Measurements from ENCODE around the gene JCAD. TPM values are rescaled to one million over a fixed set of nuclear protein-coding genes. Genes with fewer than 3 reads are reported as not detected.

JCAD gene
- total and polyA plus RNA-seq, 2 of the 8 experiments (the other 6 are each of a cell fraction or from before 2014, with no cell fraction given): 0.56 to 5.2 TPM

- Histone ChIP-seq H3K36me3 (ENCODE audit: control insufficient read depth in 2 of 4, insufficient read depth in 4 of 4, low read length in 3 of 4) (no peaks in the 10 kb centered on the region), H2BK12ac (ENCODE audit: low read depth, low read length) (no peak overlapping the region), H3K79me2 (ENCODE audit: control insufficient read depth in 1 of 2, insufficient read depth in 2 of 2, low read length in 2 of 2) (no peaks in the 10 kb centered on the region), H3K9ac (replicated peaks in 1 of 4; ENCODE audit: extremely low read depth in 1 of 4, low read depth in 3 of 4, low read length in 3 of 4) (no peak overlapping the region), H3K4ac (replicated peaks; ENCODE audit: insufficient read length, low read depth, low read length) (no peak overlapping the region), H3K4me3 (ENCODE audit: extremely low read depth in 1 of 4, insufficient read depth in 2 of 4, low read depth in 3 of 4, low read length in 4 of 4) (no peak overlapping the region), H2BK5ac (ENCODE audit: low read depth, low read length) (no peak overlapping the region; the same call in 1 of the 2 replicates), H4K8ac (ENCODE audit: extremely low read depth, insufficient read depth, low read length) (no peak overlapping the region), H3K27ac (ENCODE audit: low read depth, low read length) (no peak overlapping the region), H2BK20ac (ENCODE audit: low read length) (no peak overlapping the region), H2AK5ac (ENCODE audit: low read depth, low read length) (no peak overlapping the region), H3K4me2 (ENCODE audit: insufficient read depth in 1 of 2, low read depth in 2 of 2, low read length in 2 of 2) (no peak overlapping the region), H2BK15ac (ENCODE audit: low read length) (0 out of 2 replicates have a peak overlapping the region, but pooled peaks have one; percentile 81), H3K9me3 (ENCODE audit: insufficient read depth in 2 of 2, low read depth in 1 of 2, low read length in 1 of 2) (0 out of 4 replicates have a peak, but pooled peaks cover 2 to 3% of the 10 kb centered on the region in 2 experiments), H3K23me2 (ENCODE audit: low read depth, low read length) (no peaks in the 10 kb centered on the region), H4K5ac (ENCODE audit: insufficient read length, low read depth, low read length) (no peak overlapping the region), H3K18ac (ENCODE audit: extremely low read depth, low read length) (no peak overlapping the region), H3K23ac (ENCODE audit: insufficient read length) (no peak overlapping the region), H3K14ac (ENCODE audit: insufficient read length) (no peak overlapping the region), H3K4me1 (replicated peaks in 1 of 4; ENCODE audit: control insufficient read depth in 3 of 4, insufficient read depth in 4 of 4, low read length in 3 of 4) (no peaks in the 10 kb centered on the region), H3K79me1 (ENCODE audit: low read depth, low read length) (no peaks in the 10 kb centered on the region), H3K27me3 (replicated peaks in 1 of 4; ENCODE audit: control insufficient read depth in 3 of 4, extremely low read depth in 1 of 4, insufficient read depth in 3 of 4, low read length in 3 of 4) (no peaks in the 10 kb centered on the region), H2AFZ (ENCODE audit: low read length) (no peak overlapping the region), H3K56ac (replicated peaks; ENCODE audit: insufficient read length, low read depth, low read length) (no peak overlapping the region), H2BK120ac (replicated peaks; ENCODE audit: low read depth, low read length) (no peak overlapping the region), H4K20me1 (replicated peaks in 1 of 2; ENCODE audit: control insufficient read depth in 1 of 2, insufficient read depth in 2 of 2, low read length in 2 of 2) (no peaks in the 10 kb centered on the region), H4K91ac (replicated peaks; ENCODE audit: insufficient read length, low read length) (no peak overlapping the region)
- WGBS, 2 experiments (ENCODE audit: extremely low coverage in 1 of 2, insufficient coverage in 1 of 2, insufficient read length in 1 of 2, insufficient replicate concordance in 2 of 2, low coverage in 1 of 2, low lambda C conversion rate in 2 of 2, missing lambda C conversion rate in 1 of 2): 87% methylated on average over 2 of the region's 2 CpGs; no CpG with 5 or more reads in 1 of the 2 experiments
- POLR2A ChIA-PET (ENCODE audit: partially characterized antibody): no interaction called here
- DNase-seq (ENCODE audit: low read depth in 1 of 2, low spot score in 2 of 2) (no peak), FAIRE-seq (no peak)
- CTCF ChIA-PET (ENCODE audit: partially characterized antibody): interaction anchor here (0.7 to 1.7 kb wide), 2 partner anchors 18 to 23 kb away, joined by 3 to 6 read pairs; no protein-coding TSS in a partner anchor
- TF ChIP-seq RAD21 (IDR thresholded peaks at IDR 0.05 in 1 of 2, conservative IDR thresholded peaks at IDR 0.05 in 1 of 2; ENCODE audit: low read depth in 2 of 2, low read length in 2 of 2) (no peak), TBP (IDR thresholded peaks at IDR 0.05; ENCODE audit: low read depth, low read length) (no peak), SIN3A (conservative IDR thresholded peaks at IDR 0.05 in 1 of 2, IDR thresholded peaks at IDR 0.05 in 1 of 2; ENCODE audit: low read depth in 1 of 2, low read length in 2 of 2) (no peak), CTBP2 (IDR thresholded peaks at IDR 0.05; ENCODE audit: borderline replicate concordance, insufficient read depth, insufficient read length, low read length) (no peak), SRF (IDR thresholded peaks at IDR 0.05; ENCODE audit: low read depth, low read length) (no peak), SP4 (IDR thresholded peaks at IDR 0.05; ENCODE audit: low read length) (no peak), EZH2 (IDR thresholded peaks at IDR 0.05; ENCODE audit: low read depth, low read length, severe bottlenecking) (no peak), KDM1A (IDR thresholded peaks at IDR 0.05; ENCODE audit: borderline replicate concordance, low read length) (no peak), TEAD4 (IDR thresholded peaks at IDR 0.05; ENCODE audit: low read depth, low read length) (no peak), BRCA1 (IDR thresholded peaks at IDR 0.05; ENCODE audit: low read depth, low read length) (no peak)
- TF ChIP-seq, protein P1, sequence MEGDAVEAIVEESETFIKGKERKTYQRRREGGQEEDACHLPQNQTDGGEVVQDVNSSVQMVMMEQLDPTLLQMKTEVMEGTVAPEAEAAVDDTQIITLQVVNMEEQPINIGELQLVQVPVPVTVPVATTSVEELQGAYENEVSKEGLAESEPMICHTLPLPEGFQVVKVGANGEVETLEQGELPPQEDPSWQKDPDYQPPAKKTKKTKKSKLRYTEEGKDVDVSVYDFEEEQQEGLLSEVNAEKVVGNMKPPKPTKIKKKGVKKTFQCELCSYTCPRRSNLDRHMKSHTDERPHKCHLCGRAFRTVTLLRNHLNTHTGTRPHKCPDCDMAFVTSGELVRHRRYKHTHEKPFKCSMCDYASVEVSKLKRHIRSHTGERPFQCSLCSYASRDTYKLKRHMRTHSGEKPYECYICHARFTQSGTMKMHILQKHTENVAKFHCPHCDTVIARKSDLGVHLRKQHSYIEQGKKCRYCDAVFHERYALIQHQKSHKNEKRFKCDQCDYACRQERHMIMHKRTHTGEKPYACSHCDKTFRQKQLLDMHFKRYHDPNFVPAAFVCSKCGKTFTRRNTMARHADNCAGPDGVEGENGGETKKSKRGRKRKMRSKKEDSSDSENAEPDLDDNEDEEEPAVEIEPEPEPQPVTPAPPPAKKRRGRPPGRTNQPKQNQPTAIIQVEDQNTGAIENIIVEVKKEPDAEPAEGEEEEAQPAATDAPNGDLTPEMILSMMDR (IDR thresholded peaks at IDR 0.05; ENCODE audit: control extremely low read depth in 1 of 3, insufficient read depth in 1 of 3, low read depth in 1 of 3, low read length in 3 of 3): no peak
These were observed 79.3 kb downstream of the JCAD start for GRCh38 chr10:29980084-29980483.
